ENCODE results near the gene PSME2.

DNA sequence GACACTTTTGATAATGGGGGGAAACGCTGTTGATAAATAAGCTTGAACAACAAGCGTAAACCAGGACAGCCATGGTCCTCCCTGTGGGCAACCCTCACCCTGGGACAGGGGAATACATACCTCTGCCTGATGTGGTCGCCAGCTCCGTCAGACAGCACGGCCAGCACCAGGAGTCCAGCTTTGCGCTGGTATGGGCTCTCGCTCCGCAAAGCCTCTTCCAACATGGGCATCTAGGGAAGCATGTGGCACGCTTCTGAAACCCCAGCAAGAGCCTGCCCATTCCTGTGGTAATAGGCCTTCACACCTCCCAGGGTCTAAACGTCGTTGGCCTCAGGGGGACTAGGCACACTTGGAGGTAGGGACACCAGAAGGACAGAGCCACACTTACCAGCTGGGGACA is 39.3 kb upstream of the PSME2 start:
- TF ChIP-seq CTCF (conservative IDR thresholded peaks at IDR 0.05), result no peak
- TF ChIP-seq ZFX (IDR thresholded peaks at IDR 0.05), result no peak
